ENCODE measurements around the gene MTR.

GRCh38 chr1:236896716-236897115 is 101.6 kb downstream of the MTR start:
- TF ChIP-seq CTCF (IDR thresholded peaks at IDR 0.05) (no peak), POLR2A (IDR thresholded peaks at IDR 0.05) (no peak), POLR2AphosphoS5 (IDR thresholded peaks at IDR 0.05) (no peak), EP300 (IDR thresholded peaks at IDR 0.05) (no peak)
